Non-pigmented ciliary epithelial cell (primary cell): Measurements from ENCODE around the gene ZFYVE9.
A peak's percentile ranks its signal among the peaks of the same experiment; 100 is the strongest.
"Not testable (repeated sequence)": the region's sequence is repeated elsewhere in the genome, so short reads cannot be mapped to it uniquely, and the experiment has no call there.

Experiments used
- DNase-seq: peaks from one replicate; pipeline ENCODE4 v3.0.0-alpha.2; 2010; ENCODE audit warnings: low read depth

ZFYVE9 gene

DNA sequence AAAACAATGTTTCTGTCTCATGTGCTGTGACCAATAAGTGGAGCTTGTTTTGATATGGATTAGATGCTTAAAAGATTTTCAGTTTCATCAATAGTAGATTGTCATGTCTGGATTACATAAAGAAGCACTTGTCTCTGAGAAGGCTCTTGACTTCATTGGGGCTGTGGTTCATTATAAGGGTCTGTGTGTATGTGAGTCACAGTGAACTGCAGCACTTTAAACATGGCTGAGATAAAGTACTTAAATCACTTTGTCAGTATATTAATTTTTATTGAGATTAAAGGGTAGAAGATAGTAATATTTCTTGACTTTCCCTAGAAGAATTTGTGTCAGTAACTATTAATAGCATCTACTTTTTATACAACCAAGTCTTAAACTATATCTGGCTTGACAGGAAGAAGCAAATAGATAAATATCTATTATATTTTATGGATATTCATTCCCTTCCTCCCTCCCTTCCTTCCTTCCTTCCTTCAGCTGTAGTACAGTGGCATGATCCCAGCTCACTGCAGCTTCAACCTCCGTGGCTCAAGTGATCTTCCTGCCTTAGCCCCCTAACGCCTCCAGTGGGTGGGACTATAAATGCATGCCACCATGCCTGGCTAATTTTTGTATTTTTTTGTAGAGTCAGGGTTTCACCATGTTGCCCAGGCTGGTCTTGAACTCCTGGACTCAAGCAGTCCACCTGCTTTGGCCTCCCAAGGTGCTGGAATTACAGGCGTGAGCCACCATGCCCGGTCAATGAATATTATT, 48.8 kb downstream of the ZFYVE9 start:
- no peak for DNase-seq

- DNase-seq, result no peak
These were observed 49.6 kb downstream of the ZFYVE9 start for GRCh38 chr1:52191395-52191965.

GRCh38 chr1:52192024-52192423, 50.1 kb downstream of the ZFYVE9 start:
- DNase-seq, result no peak

- no peak for DNase-seq
These were observed 50.5 kb downstream of the ZFYVE9 start for GRCh38 chr1:52192436-52192835.

DNA sequence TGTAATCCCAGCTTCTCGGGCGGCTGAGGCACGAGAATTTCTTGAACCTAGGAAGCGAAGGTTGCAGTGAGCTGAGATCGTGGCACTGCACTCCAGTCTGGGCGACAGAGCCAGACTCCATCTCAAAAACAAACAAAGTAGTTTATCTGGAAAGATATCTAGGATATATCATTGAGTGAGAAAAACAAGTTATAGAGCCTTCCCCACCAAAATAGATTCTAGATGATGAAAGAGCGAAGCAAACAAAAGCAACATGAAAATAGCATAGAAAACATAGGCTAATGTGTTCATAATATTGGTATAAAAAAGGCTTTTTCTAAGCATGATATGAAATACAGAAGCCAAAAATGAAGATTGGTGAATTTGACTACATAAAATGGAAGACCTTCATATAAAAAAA, 52.1 kb downstream of the ZFYVE9 start:
- no peak for DNase-seq

DNA sequence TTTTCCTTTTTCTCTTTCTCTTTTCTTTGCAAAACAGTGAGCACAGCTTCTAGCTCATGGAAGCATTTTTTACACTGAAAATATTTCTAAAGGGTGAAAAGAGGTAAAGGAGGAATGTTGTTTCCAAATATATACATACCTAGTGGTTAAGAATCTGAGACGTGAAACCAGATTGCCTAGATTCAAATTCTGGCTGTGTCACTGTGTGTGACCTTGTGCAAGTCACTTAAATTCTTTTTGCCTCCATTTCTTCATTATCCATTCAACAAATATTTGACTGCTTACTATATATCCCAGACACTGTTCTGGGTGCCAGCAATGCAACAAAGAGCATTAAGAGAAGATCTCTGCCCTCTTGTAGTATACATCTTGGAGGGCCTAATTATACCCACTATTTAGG, 53.3 kb downstream of the ZFYVE9 start:
- no peak for DNase-seq

GRCh38 chr1:52203935-52204625, 62.2 kb downstream of the ZFYVE9 start:
- DNase-seq, result no peak

GRCh38 chr1:52204696-52205095, 62.8 kb downstream of the ZFYVE9 start:
- no peak for DNase-seq

- DNase-seq, result not testable (repeated sequence)
These were observed 64.8 kb downstream of the ZFYVE9 start for GRCh38 chr1:52206686-52207085.

- DNase-seq, result no peak
These were observed 67.5 kb downstream of the ZFYVE9 start for GRCh38 chr1:52209429-52209828.

DNA sequence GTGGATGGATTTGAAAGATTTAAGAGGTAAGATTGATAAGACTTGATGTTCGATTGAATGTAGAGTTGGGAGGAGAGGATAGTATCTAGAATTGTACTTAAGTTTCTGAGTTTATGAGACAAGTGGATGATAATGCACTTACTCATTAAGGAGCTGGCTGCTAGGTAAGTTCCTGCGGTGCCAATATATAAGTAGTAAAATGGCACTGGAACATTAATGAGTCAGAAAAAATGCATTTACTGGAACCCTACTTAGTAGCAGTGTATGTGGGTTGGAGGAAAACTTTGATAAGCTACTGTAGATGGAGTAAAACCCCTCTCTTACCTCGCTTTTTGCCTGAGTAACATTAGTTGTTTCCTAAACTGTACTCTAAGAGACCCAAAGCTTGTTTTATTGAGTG, 68.2 kb downstream of the ZFYVE9 start:
- no peak for DNase-seq

DNA sequence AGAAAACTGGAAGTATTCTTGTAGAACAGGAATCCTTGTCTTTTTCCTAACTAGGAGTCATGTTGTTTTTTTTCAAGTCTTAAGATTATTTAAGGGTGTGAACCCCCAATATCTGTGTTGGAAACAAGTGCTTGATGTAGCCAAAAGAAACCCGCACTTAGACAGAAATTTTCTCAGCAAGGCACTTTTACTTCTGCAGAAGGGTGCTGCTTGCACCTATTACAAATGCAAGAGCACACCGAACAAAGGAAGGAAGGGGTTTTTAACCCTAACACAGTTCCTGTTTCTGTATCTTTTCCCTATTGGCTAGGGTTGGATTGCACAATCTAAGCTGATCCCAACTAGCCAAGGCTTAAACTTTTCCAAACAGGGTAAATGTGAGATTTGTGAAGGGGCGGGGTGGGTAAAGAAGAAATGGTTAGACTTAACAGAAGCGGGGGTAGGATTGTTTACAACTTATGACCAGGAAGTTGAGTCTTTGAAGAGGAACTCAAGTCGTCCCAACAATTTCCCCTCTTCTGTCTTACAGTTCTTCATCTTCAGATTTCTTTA, 75.1 kb downstream of the ZFYVE9 start:
- no peak for DNase-seq

- no peak for DNase-seq
These were observed 83.3 kb downstream of the ZFYVE9 start for GRCh38 chr1:52225174-52225573.

GRCh38 chr1:52229494-52229893, 87.6 kb downstream of the ZFYVE9 start:
- no peak for DNase-seq

DNA sequence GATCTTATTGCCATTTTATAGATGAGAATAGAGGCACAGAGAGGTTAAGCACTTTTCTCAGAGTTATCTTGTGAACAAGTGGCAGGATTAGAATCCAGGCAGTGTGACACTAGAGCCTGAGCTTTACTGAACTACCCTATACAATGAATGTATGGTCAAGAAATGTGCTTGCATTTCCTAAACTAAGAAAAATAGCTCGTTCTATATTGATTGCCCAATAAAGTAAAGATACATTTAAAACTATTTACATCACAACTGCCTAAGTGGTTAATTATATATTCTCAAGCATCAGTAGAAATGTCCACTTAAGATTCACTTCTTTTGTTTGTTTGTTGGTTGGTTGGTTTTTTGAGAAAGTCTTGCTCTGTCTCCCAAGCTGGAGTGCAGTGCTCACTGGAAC, 91.6 kb downstream of the ZFYVE9 start:
- no peak for DNase-seq

DNA sequence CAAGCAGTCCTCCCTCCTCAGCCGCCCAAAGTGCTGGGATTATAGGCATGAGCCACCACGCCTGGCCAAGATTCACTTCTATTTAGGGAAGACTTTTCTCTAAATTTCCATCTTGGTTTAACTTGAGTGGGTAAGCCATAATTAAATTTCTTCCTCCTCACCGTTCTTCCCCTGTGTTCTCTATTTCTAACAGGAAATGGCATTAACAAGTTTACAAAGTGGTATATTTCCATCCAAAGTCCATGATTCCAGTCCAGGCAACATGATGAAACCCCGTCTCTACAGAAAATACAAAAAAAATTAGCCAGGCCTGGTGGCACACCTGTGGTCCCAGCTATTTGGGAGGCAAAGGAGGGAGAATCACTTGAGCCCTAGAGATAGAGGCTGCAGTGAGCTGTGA, 92.1 kb downstream of the ZFYVE9 start:
- no peak for DNase-seq

DNA sequence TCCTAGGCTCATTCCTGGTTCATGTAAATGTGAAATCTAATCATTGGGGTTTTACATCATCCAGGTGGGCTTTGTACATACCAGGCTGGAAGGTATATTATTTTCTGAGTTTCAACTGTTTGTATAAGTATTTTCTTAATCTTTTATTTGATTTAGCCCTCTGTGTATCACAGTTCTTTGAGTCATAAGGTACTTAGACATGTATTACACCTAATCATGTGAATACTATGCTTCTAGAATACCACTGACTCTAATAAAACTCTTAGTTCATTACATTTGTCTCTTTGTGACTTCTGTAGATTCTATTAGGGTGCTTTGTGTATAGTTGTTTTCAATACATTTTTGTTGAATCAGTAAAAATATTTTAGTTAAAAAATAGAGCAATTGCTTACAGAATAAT, 92.8 kb downstream of the ZFYVE9 start:
- no peak for DNase-seq

DNA sequence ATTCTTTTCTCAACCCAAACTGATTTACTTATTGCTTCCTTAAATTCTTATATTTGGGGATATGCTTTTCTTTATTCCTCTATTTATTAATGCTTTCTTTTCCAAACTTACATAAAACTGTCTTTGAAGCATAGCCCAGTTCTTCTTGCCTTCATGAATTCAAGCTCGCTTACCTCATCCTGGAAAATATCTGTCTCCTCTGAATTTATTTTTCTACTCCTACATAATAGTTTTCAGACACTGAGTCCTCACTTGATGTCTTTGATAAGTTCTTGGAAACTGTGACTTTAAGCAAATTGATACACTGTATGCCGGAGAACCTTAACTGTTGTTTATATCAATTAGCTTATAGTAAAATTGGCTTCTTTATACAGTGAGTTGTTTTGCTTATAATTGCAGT, 93.8 kb downstream of the ZFYVE9 start:
- no peak for DNase-seq

GRCh38 chr1:52237430-52237829, 95.5 kb downstream of the ZFYVE9 start:
- peak; percentile 60 for DNase-seq

DNA sequence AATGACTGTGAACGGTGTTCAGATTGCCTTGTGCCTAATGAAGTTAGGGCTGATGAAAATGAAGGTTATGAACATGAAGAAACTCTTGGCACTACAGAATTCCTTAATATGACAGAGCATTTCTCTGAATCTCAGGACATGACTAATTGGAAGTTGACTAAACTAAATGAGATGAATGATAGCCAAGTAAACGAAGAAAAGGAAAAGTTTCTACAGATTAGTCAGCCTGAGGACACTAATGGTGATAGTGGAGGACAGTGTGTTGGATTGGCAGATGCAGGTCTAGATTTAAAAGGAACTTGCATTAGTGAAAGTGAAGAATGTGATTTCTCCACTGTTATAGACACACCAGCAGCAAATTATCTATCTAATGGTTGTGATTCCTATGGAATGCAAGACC, 96.6 kb downstream of the ZFYVE9 start:
- peak; percentile 27 for DNase-seq

DNA sequence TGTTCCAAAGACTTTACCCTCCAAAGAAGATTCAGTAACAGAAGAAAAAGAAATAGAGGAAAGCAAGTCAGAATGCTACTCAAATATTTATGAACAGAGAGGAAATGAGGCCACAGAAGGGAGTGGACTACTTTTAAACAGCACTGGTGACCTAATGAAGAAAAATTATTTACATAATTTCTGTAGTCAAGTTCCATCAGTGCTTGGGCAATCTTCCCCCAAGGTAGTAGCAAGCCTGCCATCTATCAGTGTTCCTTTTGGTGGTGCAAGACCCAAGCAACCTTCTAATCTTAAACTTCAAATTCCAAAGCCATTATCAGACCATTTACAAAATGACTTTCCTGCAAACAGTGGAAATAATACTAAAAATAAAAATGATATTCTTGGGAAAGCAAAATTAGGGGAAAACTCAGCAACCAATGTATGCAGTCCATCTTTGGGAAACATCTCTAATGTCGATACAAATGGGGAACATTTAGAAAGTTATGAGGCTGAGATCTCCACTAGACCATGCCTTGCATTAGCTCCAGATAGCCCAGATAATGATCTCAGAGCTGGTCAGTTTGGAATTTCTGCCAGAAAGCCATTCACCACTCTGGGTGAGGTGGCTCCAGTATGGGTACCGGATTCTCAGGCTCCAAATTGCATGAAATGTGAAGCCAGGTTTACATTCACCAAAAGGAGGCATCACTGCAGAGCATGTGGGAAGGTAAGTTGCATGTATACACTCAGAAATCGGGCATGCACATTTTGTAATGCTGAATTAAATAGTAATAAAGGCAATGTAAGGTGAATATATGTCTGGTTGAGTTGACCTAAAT, 97.2 kb downstream of the ZFYVE9 start:
- DNase-seq, result no peak

- no peak for DNase-seq
These were observed 97.8 kb downstream of the ZFYVE9 start for GRCh38 chr1:52239708-52240001.
